Measurements from ENCODE around the gene ELK4.

GRCh38 chr1:205669341-205670149 is 37.7 kb upstream of the ELK4 start:
- TF ChIP-seq, protein P1, sequence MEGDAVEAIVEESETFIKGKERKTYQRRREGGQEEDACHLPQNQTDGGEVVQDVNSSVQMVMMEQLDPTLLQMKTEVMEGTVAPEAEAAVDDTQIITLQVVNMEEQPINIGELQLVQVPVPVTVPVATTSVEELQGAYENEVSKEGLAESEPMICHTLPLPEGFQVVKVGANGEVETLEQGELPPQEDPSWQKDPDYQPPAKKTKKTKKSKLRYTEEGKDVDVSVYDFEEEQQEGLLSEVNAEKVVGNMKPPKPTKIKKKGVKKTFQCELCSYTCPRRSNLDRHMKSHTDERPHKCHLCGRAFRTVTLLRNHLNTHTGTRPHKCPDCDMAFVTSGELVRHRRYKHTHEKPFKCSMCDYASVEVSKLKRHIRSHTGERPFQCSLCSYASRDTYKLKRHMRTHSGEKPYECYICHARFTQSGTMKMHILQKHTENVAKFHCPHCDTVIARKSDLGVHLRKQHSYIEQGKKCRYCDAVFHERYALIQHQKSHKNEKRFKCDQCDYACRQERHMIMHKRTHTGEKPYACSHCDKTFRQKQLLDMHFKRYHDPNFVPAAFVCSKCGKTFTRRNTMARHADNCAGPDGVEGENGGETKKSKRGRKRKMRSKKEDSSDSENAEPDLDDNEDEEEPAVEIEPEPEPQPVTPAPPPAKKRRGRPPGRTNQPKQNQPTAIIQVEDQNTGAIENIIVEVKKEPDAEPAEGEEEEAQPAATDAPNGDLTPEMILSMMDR (optimal IDR thresholded peaks at IDR 0.05 in 1 of 3, IDR thresholded peaks at IDR 0.05 in 1 of 3, conservative IDR thresholded peaks at IDR 0.05 in 1 of 3; ENCODE audit: extremely low read depth in 1 of 3, insufficient read depth in 2 of 3, low read length in 3 of 3): no peak
- TF ChIP-seq EZH2 (IDR thresholded peaks at IDR 0.05; ENCODE audit: low read length): no peak
